HG02840 (cell line): ENCODE data around the gene TMEM41B.
"Not testable (repeated sequence)": the region's sequence is repeated elsewhere in the genome, so short reads cannot be mapped to it uniquely, and the experiment has no call there.

Experiments
- ATAC-seq: cut with Tn5 transposase; IDR thresholded peaks from one replicate; pipeline ENCODE4 v1.9.1; 2021; ENCODE audit warnings: mild to moderate bottlenecking, moderate library complexity, moderate number of reproducible peaks; ENCODE audit not compliant: unreplicated experiment, low FRiP score

The TMEM41B gene

DNA sequence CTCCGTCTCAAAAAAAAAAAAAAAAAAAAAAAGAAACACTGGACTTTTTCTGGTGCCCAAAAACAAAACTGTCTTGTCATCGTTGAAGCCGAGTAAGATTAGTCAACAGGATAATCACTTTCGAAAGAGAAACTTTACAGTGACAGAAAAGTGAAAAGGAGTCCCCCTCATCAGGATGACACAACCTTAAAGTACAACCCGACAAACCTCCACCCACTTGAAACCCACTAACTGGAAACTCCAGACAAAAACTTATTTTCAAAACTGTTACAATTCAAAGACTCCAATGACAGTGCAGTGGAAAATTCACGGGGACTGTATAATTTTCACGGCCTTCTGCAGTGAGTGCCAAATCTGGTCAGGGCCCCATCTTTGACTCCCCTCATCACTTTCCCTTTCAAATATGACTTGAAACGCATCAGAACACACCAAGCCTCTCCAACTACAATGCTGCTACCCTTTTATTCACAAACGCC is 50.5 kb downstream of the TMEM41B start:
- ATAC-seq, result peak; percentile 71

DNA sequence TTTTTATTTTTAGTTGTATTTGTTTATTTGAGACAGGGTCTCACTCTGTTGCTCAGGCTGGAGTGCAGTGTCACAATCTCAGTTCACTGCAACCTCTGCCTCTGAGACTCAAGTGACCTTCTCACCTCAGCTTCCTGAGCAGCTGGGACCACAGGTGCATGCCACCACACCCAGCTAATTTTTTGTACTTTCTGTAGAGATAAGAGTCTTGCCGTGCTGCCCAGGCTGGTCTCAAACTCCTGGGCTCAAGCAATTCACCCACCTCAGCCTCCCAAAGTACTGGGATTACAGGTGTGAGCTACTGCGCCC is 53.6 kb downstream of the TMEM41B start:
- not testable (repeated sequence) for ATAC-seq

DNA sequence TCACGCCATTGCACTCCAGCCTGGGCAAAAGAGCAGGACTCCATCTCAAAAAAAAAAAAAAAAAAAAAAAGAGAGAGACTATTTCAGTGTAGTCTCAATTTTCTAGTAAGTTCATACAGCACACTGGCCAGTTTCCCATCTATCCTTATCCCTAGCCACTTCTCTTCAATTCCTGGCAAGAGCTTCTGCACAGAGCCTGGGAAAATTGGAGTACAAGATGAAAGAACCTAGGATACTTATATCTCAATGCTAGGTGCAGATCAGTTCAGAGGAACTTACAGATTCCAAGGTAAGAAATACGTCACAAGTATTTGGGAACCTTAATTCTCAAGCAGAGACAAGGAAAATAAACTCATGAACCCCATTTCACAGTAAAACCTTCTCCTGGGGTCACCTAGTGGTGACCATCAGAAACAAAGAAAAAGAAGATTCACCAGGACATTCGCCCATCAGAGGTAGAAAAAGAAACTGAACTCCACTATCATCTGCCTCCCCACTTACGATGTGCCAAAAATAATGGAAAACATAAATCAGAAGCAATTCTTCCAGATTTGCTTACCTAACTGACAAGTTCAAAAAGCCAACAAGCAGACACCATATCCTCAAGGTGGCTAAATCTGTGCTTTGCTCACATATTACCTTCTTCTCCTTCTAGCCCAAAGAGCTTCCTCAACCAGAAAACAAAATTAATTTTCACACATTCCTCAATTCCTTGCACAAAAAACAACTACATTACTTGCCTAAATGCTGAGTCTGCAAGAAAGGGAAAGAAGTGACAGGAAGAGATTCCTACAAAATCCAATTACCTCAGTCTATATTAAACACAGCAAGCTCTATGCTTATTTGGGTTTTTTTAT is 54.2 kb downstream of the TMEM41B start:
- ATAC-seq, result no peak

DNA sequence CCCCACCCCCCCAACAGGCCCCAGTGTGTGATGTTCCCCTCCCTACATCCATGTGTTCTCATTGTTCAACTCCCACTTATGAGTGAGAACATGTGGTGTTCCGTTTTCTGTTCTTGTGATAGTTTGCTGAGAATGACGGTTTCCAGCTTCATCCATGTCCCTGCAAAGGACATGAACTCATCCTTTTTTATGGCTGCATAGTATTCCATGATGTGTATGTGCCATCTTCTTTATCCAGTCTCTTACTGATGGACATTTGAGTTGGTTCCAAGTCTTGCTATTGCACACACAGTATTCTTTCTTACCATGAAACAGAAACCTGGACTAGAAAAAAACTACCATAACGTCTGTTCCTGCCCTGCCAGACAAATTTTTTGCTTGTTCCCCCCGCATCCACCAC is 56.1 kb downstream of the TMEM41B start:
- ATAC-seq, result not testable (repeated sequence)

DNA sequence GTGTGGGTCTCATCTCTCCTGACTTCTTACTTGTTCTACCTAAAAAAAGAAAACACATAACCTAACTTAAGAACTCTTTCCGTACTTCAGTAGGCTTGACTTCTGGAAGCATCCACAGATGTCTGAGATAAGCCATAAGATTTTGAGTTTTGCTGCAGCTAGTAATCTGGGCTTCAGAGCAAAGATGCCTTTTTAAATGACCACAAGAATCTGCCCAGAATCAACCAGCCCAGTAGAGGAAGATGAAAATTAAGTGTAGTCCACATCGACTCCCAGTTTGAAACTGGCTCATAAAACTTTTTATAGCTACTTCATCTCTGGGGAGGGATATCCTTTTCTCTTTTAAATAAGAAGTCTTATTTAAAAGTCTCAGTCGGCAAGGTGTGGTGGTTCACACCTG is 60.0 kb downstream of the TMEM41B start:
- no peak for ATAC-seq

DNA sequence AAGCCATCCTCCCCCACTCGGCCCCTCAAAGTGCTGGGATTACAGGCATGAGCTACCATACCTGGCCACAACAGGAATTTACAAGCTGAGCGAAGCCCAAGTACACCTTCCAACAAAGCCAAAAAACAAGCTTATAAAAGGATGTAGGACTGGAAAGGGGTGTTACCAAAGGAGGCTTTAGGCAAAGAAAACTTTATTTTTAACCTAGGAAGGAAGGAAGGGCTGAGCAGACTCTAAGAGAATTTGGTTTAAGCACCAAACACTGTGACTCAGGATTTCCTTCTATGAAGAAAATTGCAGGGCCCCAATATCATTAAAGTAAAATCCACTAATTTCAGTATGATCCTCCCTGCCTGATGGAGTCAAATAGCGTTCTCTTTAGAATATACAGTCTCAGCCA is 61.3 kb downstream of the TMEM41B start:
- no peak for ATAC-seq

DNA sequence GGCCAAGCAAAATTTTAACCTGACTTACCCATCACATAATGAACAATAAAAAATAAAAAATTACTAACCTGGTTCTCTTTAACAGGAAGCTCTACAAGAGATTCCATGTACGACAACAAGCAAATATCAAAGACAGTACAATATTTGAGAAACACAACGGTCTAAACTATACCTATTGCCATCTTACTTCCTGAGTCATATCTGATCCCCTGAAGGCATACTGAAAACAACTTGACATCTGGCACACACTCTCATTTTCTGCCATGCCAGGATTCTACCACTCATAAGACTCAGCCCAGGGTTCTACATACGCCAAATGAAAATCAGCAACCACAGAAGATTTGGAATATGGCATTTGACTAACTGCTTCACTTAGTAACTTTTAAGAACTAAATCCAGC is 63.1 kb downstream of the TMEM41B start:
- ATAC-seq, result no peak

DNA sequence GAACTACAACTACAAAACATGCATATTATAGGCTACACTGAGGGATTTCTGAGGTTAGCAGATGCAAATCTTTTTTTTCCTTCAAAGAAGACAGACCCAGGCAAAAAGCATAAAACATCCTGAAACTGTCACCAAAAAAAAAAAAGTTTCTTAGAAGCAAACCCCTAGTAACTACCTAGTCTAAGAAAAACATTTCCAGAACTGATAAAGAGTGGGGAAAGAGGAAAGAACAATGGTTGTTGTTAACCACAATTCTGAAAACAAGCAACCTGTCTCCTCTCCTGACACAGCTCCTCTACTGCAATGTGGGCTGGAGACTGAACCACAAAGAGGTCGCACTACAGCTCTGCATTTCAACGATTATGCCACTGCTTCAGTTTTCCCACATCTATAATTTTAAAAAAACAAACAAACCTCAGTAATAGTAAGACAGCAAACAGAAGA is 64.2 kb downstream of the TMEM41B start:
- peak; percentile 60 for ATAC-seq

DNA sequence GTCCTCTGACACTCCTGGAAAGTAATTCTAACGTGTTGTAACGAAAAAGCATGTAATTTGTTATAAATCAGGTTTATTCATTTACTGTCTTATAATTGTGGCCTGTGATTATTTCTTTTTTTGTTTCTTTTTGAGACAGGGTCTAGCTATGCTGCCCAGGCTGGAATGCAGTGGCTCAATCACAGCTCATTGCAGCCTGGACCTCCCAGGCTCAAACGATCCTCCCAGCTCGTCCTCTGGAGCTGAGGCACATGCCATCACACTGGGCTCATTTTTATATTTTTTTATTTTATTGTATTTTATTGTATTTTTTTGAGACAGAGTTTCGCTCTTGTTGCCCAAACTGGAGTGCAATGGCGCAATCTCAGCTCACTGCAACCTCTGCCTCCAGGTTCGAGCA is 65.1 kb downstream of the TMEM41B start:
- ATAC-seq, result no peak

DNA sequence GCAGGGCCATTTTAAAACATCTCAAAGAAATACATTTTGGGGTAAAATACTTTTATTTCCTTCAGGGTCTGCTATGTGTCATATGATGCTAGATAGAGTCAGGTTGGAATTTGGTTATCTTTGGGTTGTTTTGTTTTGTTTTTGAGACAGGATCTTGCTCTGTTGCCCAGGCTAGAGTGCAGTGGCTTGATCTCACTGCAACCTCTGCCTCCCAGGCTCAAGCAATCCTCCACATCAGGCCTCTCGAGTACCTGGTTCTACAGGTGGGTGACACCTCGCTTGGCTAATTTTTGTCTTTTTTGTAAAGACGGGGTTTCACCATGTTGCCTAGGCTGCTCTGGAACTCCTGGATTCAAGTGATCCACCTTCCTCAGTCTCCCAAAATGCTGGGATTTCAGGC is 66.5 kb downstream of the TMEM41B start:
- no peak for ATAC-seq

DNA sequence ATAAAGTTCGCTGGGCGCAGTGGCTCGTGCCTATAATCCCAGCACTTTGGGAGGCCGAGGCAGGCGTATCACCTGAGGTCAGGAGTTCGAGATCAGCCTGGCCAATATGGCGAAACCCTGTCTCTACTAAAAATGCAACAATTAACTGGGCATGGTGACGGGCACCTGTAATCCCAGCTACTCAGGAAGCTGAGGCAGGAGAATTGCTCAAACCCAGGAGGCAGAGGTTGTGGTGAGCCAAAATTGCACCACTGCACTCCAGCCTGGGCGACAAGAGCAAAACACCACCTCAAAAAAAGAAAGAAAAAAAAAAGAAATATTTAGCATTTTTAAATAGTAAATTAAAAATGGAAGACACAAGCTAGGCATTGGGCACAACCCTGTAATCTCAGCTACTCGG is 78.2 kb downstream of the TMEM41B start:
- ATAC-seq, result not testable (repeated sequence)

DNA sequence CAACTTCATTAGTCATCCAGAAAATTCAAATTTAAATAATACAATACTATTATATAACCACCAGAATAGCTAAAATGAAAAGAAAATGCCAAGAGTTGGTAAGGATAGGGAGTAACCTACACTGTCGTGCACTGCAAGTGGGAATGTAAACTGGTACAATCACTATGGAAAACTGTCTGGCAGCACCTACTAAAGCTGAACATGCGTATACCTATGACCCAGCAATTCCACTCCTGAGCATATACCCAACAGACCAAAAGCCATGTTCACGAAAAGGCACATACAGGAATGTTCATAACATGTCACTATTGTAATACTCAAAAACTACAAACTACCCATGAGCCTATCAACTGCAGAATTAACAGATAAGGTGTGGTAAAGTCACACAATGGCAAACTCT is 81.9 kb downstream of the TMEM41B start:
- no peak for ATAC-seq

DNA sequence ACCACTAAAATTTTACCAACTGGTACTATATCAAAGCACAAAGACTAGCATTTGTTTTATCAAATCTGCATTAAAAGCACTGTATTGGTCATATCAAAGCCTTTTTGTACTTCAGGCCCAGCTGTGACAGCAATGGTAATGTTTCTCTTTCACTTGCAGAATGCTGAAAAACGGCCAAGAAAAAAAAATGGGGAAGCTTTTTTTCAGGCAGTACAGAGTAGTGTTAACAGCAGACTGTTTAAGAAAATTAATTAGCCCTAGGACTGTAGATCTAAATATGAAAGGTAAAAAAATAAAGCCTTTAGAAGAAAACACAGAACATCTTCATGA is 82.6 kb downstream of the TMEM41B start:
- no peak for ATAC-seq
